HL-60 (cell line): ENCODE measurements around the gene CNNM4.

Source experiments
- GABPA ChIP-seq: IDR thresholded peaks from 2 replicates; pipeline ENCODE4 v1.6.1; 2012; ENCODE audit warnings: low read depth
- POLR2AphosphoS5 ChIP-seq: IDR thresholded peaks from 2 replicates; pipeline ENCODE4 v1.6.1; 2012; ENCODE audit warnings: low read depth
- REST ChIP-seq: IDR thresholded peaks from 2 replicates; pipeline ENCODE4 v1.6.1; 2012; ENCODE audit warnings: low read depth; ENCODE audit not compliant: insufficient replicate concordance
- SPI1 ChIP-seq: IDR thresholded peaks from 2 replicates; pipeline ENCODE4 v1.6.1; 2012; ENCODE audit warnings: low read depth, mild to moderate bottlenecking, borderline replicate concordance
- TF ChIP-seq, protein P1 (sequence below): IDR thresholded peaks from one replicate; pipeline ENCODE4 v1.5.1; 2011; ENCODE audit warnings: low read length, control low read depth, inconsistent platforms; ENCODE audit not compliant: insufficient read depth

- TF ChIP-seq POLR2AphosphoS5 (no peak), GABPA (no peak), REST (no peak), SPI1 (no peak)
- TF ChIP-seq, protein P1, sequence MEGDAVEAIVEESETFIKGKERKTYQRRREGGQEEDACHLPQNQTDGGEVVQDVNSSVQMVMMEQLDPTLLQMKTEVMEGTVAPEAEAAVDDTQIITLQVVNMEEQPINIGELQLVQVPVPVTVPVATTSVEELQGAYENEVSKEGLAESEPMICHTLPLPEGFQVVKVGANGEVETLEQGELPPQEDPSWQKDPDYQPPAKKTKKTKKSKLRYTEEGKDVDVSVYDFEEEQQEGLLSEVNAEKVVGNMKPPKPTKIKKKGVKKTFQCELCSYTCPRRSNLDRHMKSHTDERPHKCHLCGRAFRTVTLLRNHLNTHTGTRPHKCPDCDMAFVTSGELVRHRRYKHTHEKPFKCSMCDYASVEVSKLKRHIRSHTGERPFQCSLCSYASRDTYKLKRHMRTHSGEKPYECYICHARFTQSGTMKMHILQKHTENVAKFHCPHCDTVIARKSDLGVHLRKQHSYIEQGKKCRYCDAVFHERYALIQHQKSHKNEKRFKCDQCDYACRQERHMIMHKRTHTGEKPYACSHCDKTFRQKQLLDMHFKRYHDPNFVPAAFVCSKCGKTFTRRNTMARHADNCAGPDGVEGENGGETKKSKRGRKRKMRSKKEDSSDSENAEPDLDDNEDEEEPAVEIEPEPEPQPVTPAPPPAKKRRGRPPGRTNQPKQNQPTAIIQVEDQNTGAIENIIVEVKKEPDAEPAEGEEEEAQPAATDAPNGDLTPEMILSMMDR, result no peak
These were observed 33.3 kb upstream of the CNNM4 start for GRCh38 chr2:96727431-96727830.
